HG03460 (cell line): ENCODE data around the gene GATAD2B.
"Not testable (repeated sequence)": the region's sequence is repeated elsewhere in the genome, so short reads cannot be mapped to it uniquely, and the experiment has no call there.

Source experiments
- ATAC-seq: cut with Tn5 transposase; IDR thresholded peaks from one replicate; pipeline ENCODE4 v1.9.1; 2021; ENCODE audit not compliant: unreplicated experiment

Gene GATAD2B

GRCh38 chr1:153767519-153767918 lies 155.3 kb downstream of the GATAD2B start:
- ATAC-seq: no peak

- not testable (repeated sequence) for ATAC-seq
Measured at GRCh38 chr1:153766663-153767062, 156.1 kb downstream of the GATAD2B start.

- no peak for ATAC-seq
Measured at GRCh38 chr1:153764310-153764709, 158.5 kb downstream of the GATAD2B start.

DNA sequence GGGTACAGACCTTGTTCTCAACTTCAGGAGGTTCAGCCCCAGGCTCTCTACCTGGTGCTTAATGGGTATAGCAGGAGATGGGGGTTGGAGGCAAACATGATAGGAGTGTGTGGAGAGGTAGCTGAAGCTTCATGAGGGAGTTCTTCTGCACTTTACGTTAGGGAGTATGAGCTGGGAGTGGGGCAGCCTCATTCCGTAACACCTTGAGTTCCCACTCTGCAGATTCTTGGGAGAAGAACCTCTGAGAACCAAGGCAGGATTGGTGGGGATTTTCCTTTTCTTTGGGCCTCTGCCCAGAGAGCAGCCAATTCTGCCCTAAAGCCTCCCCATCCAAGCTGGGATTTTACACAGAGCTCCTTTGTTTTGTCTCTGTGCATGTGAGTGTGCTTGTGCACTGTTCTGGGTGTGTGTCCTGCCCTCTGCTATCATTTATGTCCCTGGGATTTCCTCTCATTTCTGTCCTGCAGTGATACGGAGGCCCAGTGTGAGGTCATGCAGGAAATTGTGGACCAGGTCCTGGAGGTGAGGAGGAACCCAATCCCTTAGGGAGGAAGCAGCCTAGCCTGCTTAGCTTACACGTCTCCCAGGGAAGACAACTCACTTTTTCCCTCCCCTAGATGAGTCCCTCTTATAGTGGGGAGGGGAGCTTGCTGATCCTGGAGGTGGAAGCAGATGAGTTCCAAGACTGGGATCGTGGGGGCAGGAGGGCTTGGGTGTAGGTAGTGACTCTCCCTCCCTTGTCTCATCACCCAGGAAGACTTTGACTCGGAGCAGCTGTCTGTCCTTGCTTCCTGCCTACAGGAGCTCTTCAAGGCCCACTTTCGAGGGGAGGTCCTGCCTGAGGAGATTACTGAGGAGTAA lies 159.2 kb downstream of the GATAD2B start:
- ATAC-seq: no peak

GRCh38 chr1:153760440-153760839 lies 162.3 kb downstream of the GATAD2B start:
- ATAC-seq: no peak
